Stimulated activated CD8-positive, alpha-beta memory T cell treated with anti-CD3 and anti-CD28 coated beads, Interleukin-4, amount 100 ng/mL, for 4 hours (primary cell): ENCODE measurements around the gene CDX2.

ENCODE experiments used
- DNase-seq, 2 donors: peaks; one replicate each; pipeline ENCODE4 v3.0.0-alpha.2; 2020; ENCODE audit warnings: low read depth in 2 of 2, low spot score in 1 of 2

The CDX2 gene

GRCh38 chr13:27918918-27919658 lies 50.0 kb downstream of the CDX2 start:
- DNase-seq: no peak

GRCh38 chr13:27918041-27918917 lies 50.8 kb downstream of the CDX2 start:
- DNase-seq: no peak

- DNase-seq: no peak
These were observed 51.8 kb downstream of the CDX2 start for GRCh38 chr13:27917121-27917947.

- DNase-seq: no peak
These were observed 53.6 kb downstream of the CDX2 start for GRCh38 chr13:27915301-27916207.

GRCh38 chr13:27913160-27913559 lies 56.0 kb downstream of the CDX2 start:
- DNase-seq: no peak

- no peak for DNase-seq
These were observed 57.6 kb downstream of the CDX2 start for GRCh38 chr13:27911521-27911920.
